GM12874 (cell line): ENCODE results near the gene APOBEC3B.

Experiments used
- CTCF ChIP-seq: IDR thresholded peaks from 2 replicates; pipeline ENCODE4 v1.5.1; 2011; ENCODE audit warnings: low read depth, mild to moderate bottlenecking, control low read depth, low read length, moderate library complexity; ENCODE audit not compliant: insufficient read depth

The APOBEC3B gene

GRCh38 chr22:38947321-38948140, 34.6 kb upstream of the APOBEC3B start:
- no peak for TF ChIP-seq CTCF

- TF ChIP-seq CTCF: no peak
Measured at GRCh38 chr22:38948181-38948940, 33.8 kb upstream of the APOBEC3B start.

- no peak for TF ChIP-seq CTCF
Measured at GRCh38 chr22:38949889-38950405, 32.2 kb upstream of the APOBEC3B start.

DNA sequence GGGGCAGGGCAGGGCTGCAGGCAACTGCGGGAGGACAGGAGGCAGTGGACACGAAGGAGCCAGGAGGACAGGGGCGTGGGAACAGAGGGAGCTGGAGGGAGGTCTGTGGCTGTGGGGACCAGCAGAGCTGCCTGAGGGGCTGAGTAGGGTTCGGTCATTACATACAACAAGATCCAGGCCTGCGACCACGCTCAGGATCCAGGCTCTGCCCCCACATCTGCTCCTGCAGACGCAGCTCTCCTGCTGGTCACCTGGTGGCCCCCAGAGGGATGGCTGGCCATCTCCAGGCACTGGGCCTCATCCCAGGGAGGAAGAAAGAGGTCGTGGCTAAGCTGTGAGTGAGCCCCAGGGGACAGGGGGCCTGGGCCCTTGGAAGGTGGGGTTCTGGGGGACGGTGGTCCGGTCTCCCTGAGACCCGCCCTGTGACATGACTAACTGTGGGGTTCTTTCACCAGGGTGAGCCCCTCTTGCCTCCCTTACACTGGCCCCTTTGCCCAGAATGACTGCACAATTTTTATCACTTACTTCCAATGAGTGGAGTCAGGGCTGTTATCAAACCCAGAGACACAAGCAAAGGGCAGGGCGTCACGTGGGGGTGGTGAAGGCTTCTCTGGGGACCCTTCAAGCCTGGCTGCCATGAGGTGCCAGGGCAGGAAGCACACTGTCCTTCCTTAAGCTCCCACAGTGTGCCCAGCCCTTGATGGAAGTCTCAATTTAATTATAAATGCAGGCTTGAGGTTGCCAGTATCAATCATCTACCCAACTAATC, 31.4 kb upstream of the APOBEC3B start:
- TF ChIP-seq CTCF: no peak

DNA sequence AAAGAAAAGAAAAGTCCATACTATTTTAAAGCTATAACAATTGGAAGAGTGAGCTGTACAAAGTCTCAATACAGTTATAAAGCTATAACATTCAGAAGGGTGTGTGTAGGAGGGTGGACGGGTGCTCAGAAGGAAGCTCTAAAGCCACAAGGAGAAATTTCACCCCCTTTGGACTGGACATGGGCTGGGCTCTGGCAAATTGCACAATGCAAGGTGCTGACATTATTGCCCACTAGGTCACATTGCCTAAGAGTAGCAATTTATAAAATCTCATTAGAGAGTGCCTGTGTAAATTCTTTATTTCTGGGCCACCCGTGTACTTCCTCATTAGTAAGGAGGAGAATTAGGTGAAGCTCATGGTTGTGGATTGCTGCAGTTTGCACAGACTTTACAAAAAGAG, 30.4 kb upstream of the APOBEC3B start:
- no peak for TF ChIP-seq CTCF

DNA sequence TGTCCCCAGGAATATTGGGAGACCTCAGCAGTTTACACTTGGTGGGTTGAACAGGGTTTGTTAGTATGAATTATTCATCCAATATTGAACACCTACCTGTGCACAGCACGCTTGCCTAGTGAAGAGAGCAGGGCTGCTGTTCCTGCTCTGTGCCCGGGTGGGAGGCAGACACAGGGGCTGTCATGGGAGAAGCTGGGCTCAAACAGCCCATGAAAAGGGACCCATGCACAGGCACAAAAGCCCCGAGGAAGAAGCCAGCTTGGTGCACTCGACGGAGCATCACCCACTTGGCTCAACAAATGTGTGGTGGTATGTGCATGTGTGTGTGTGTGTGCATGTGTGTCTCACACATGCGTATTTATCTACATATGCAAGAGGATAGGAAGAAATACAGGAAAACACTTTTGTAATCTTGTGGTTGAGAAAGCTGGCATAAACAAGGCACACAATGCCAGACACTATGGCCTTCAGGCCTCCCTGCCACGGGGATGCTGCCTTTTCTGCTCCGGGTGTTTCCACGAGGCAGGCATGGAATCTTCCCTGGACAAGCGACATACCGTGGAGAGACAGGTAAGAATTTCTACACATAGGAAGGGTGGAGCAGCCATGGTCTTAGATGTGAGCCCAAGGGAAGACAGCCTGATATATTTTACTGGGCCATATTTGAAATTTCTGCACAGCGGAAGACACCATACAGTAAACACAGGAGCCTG, 29.7 kb upstream of the APOBEC3B start:
- TF ChIP-seq CTCF: no peak
